RWPE2 (cell line): ENCODE data around the gene CRISPLD2.

Experiments
- ATAC-seq: fragments of 200-7000 bp; cut with Tn5 transposase; 3 replicates; pipeline ENCODE4 v1.9.1; 2021; ENCODE audit warnings: low read depth
- DNase-seq: peaks from one replicate; pipeline ENCODE4 v3.0.0-alpha.2; 2020; ENCODE audit warnings: low spot score
- H3K27ac ChIP-seq: fragments of 450-650 bp; 2 replicates; pipeline ENCODE4 v1.5.1; 2017; ENCODE audit warnings: mild to moderate bottlenecking; ENCODE audit not compliant: poor library complexity, severe bottlenecking
- H3K27me3 ChIP-seq: fragments of 250-450 bp; sonication (Bioruptor Pico); 2 replicates; pipeline ENCODE4 v1.5.1; 2021; ENCODE audit warnings: mild to moderate bottlenecking, moderate library complexity; ENCODE audit not compliant: insufficient read depth, poor library complexity, severe bottlenecking
- H3K36me3 ChIP-seq: fragments of 250-450 bp; sonication (Bioruptor Pico); 2 replicates; pipeline ENCODE4 v1.5.1; 2020; ENCODE audit warnings: low read depth, mild to moderate bottlenecking, moderate library complexity
- H3K4me1 ChIP-seq: fragments of 250-450 bp; sonication (Bioruptor Pico); 2 replicates; pipeline ENCODE4 v1.5.1; 2021; ENCODE audit warnings: mild to moderate bottlenecking, moderate library complexity; ENCODE audit not compliant: insufficient read depth, poor library complexity, severe bottlenecking
- H3K4me3 ChIP-seq: fragments of 250-450 bp; sonication (Bioruptor Pico); 2 replicates; pipeline ENCODE4 v1.5.1; 2021; ENCODE audit warnings: mild to moderate bottlenecking, moderate library complexity; ENCODE audit not compliant: severe bottlenecking
- H3K9me3 ChIP-seq: fragments of 250-450 bp; sonication (Bioruptor Pico); 2 replicates; pipeline ENCODE4 v1.5.1; 2021; ENCODE audit warnings: mild to moderate bottlenecking, moderate library complexity; ENCODE audit not compliant: severe bottlenecking
- TF ChIP-seq, protein P1 (sequence below): fragments of 450-650 bp; IDR thresholded peaks from one replicate; pipeline ENCODE4 v1.5.1; 2017; ENCODE audit warnings: mild to moderate bottlenecking, moderate library complexity; ENCODE audit not compliant: poor library complexity, severe bottlenecking

CRISPLD2 gene

GRCh38 chr16:84876873-84877606 lies 57.3 kb downstream of the CRISPLD2 start:
- H3K4me1 ChIP-seq: peaks cover 10% of the 10 kb centered on the region
- H3K27me3 ChIP-seq: no peaks in the 10 kb centered on the region
- no peaks in the 10 kb centered on the region for H3K9me3 ChIP-seq
- TF ChIP-seq, protein P1, sequence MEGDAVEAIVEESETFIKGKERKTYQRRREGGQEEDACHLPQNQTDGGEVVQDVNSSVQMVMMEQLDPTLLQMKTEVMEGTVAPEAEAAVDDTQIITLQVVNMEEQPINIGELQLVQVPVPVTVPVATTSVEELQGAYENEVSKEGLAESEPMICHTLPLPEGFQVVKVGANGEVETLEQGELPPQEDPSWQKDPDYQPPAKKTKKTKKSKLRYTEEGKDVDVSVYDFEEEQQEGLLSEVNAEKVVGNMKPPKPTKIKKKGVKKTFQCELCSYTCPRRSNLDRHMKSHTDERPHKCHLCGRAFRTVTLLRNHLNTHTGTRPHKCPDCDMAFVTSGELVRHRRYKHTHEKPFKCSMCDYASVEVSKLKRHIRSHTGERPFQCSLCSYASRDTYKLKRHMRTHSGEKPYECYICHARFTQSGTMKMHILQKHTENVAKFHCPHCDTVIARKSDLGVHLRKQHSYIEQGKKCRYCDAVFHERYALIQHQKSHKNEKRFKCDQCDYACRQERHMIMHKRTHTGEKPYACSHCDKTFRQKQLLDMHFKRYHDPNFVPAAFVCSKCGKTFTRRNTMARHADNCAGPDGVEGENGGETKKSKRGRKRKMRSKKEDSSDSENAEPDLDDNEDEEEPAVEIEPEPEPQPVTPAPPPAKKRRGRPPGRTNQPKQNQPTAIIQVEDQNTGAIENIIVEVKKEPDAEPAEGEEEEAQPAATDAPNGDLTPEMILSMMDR: no peak
- no peak for ATAC-seq
- no peak for DNase-seq
- no peaks in the 10 kb centered on the region for H3K36me3 ChIP-seq
- H3K4me3 ChIP-seq: no peak overlapping the region
- no peak overlapping the region for H3K27ac ChIP-seq

GRCh38 chr16:84878770-84879169 lies 59.0 kb downstream of the CRISPLD2 start:
- TF ChIP-seq, protein P1: no peak
- no peak for ATAC-seq
- no peaks in the 10 kb centered on the region for H3K9me3 ChIP-seq
- no peaks in the 10 kb centered on the region for H3K27me3 ChIP-seq
- H3K27ac ChIP-seq: no peak overlapping the region
- no peak for DNase-seq
- H3K36me3 ChIP-seq: no peaks in the 10 kb centered on the region
- H3K4me1 ChIP-seq: peaks cover 10% of the 10 kb centered on the region
- H3K4me3 ChIP-seq: no peak overlapping the region

GRCh38 chr16:84879569-84880487 lies 60.0 kb downstream of the CRISPLD2 start:
- no peaks in the 10 kb centered on the region for H3K36me3 ChIP-seq
- peaks cover 16% of the 10 kb centered on the region for H3K4me1 ChIP-seq
- peak; percentile 70 for ATAC-seq
- no peak overlapping the region for H3K27ac ChIP-seq
- H3K27me3 ChIP-seq: no peaks in the 10 kb centered on the region
- TF ChIP-seq, protein P1: no peak
- DNase-seq: no peak
- H3K9me3 ChIP-seq: no peaks in the 10 kb centered on the region
- no peak overlapping the region for H3K4me3 ChIP-seq

- Histone ChIP-seq H3K36me3 (no peaks in the 10 kb centered on the region), H3K4me1 (peaks cover 20% of the 10 kb centered on the region), H3K27ac (no peak overlapping the region), H3K27me3 (no peaks in the 10 kb centered on the region), H3K9me3 (no peaks in the 10 kb centered on the region), H3K4me3 (no peak overlapping the region)
- TF ChIP-seq, protein P1: no peak
- ATAC-seq (peak; percentile 57; the same call in 1 of the 3 replicates), DNase-seq (no peak)
These were observed 62.1 kb downstream of the CRISPLD2 start for GRCh38 chr16:84881702-84882521.
